SJCRH30 (cell line): ENCODE measurements around the gene ZNF326. TPM values are rescaled to one million over a fixed set of nuclear protein-coding genes. Genes with fewer than 3 reads are reported as not detected.
A peak's percentile ranks its signal among the peaks of the same experiment; 100 is the strongest.

Experiments
- DNase-seq, 2 experiments: peaks; one replicate each; pipeline ENCODE4 v3.0.0-alpha.2; 2015 to 2020
- H3K27ac ChIP-seq: fragments of 250-450 bp; sonication (Bioruptor Pico); 2 replicates; pipeline ENCODE4 v1.5.1; 2020; ENCODE audit warnings: mild to moderate bottlenecking, moderate library complexity
- H3K27me3 ChIP-seq: fragments of 250-450 bp; sonication (Bioruptor Pico); 2 replicates; pipeline ENCODE4 v1.5.1; 2020; ENCODE audit warnings: mild to moderate bottlenecking, moderate library complexity
- H3K36me3 ChIP-seq: fragments of 250-450 bp; sonication (Bioruptor Pico); 2 replicates; pipeline ENCODE4 v1.5.1; 2020; ENCODE audit warnings: mild to moderate bottlenecking, moderate library complexity
- H3K4me1 ChIP-seq: fragments of 250-450 bp; sonication (Bioruptor Pico); 2 replicates; pipeline ENCODE4 v1.5.1; 2020; ENCODE audit warnings: mild to moderate bottlenecking, moderate library complexity
- H3K4me3 ChIP-seq: fragments of 250-450 bp; sonication (Bioruptor Pico); 2 replicates; pipeline ENCODE4 v1.5.1; 2020; ENCODE audit warnings: mild to moderate bottlenecking, moderate library complexity
- H3K9me3 ChIP-seq: fragments of 250-450 bp; sonication (Bioruptor Pico); replicated peaks from 2 replicates; pipeline ENCODE4 v1.5.1; 2020; ENCODE audit warnings: mild to moderate bottlenecking, moderate library complexity
- total RNA-seq: library from RNA; depleted of rRNA; stranded (reverse); fragments of >200 nt; shearing (Covaris generic); gene quantifications from 2 replicates; pipeline ENCODE4 v1.2.3, GENCODE V29; 2014; rRNA removed

Gene ZNF326
- 20.6 and 25.8 TPM in 2 replicates for total RNA-seq

DNA sequence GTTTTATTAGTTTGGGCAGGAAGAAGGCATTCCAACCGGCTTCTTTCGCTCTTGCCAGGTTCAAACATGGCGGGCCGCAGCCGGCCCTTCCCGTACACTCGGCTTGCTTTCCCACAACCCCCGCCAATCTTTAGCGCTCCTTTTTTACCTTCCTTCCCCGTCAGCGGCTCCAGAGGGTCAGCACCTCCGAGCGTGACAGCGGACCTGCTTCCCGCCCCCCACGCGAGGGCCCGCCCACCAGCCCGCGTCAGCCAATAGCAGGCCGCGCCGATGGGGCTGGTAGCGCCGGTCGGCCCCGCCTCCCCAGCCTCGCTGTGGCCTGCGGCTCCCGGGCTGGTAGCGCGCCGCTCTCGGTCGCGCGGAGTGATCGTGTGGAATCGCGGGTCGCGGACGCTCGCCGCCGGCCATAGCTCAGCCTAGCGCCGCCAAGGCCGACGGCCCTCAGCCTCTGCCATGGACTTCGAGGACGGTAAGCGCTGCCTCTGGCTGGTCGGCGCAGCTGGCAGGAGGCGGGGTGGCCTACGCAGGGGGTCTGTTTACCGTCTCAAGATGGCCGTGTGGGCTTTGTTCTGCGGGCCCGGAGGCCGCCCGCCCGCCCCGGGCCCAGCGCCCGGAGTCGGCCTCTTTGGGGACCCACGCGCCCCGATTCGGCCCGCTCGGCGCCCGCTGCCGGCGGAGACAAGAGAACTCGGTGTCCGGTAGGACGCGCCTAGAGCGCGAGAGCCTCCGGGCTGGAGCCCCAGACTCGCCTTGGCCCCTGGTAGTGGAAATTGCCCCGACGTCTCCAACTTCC lies at the start of gene ZNF326:
Gene ZNF326 (plus strand): TSS at position 306 of the 793 bp plus-strand sequence. CDS start 148 bp downstream, at position 454.
- Histone ChIP-seq H3K36me3 (peaks cover 26% of the 10 kb centered on the region), H3K9me3 (no peaks in the 10 kb centered on the region), H3K27ac (peak within 1 kb of the TSS; percentile 89), H3K27me3 (no peaks in the 10 kb centered on the region), H3K4me3 (peak within 1 kb of the TSS; percentile 82), H3K4me1 (no peaks in the 10 kb centered on the region)
- peak; percentile 97 for DNase-seq

GRCh38 chr1:89945852-89946476 lies 48.9 kb upstream of the ZNF326 start:
- no peak for DNase-seq
- Histone ChIP-seq H3K27ac (no peak overlapping the region), H3K27me3 (no peaks in the 10 kb centered on the region), H3K9me3 (no peaks in the 10 kb centered on the region), H3K36me3 (no peaks in the 10 kb centered on the region), H3K4me3 (no peak overlapping the region), H3K4me1 (peaks cover 12% of the 10 kb centered on the region)

DNA sequence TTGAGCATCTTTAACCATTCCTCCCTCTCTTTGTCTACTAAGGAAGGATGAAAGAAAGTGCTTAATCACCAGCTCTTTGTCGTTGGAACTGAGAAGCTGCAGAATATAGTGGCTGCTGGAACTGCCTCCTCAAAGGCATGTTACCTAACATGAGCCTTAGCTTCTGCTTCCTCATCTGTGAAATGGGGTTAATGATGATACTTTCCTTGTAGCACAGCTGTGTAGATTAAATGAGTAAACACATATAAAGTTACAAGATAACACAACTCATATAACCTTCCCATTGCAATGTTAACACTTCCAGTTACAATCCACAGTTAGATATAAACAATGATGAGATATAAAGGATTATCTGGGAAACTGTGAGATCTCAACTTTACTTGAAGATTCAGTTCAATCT lies 48.4 kb upstream of the ZNF326 start:
- no peak for DNase-seq
- H3K36me3 ChIP-seq, result no peaks in the 10 kb centered on the region
- H3K9me3 ChIP-seq, result no peaks in the 10 kb centered on the region
- no peaks in the 10 kb centered on the region for H3K27me3 ChIP-seq
- H3K4me1 ChIP-seq, result peaks cover 12% of the 10 kb centered on the region
- no peak overlapping the region for H3K4me3 ChIP-seq
- no peak overlapping the region for H3K27ac ChIP-seq

DNA sequence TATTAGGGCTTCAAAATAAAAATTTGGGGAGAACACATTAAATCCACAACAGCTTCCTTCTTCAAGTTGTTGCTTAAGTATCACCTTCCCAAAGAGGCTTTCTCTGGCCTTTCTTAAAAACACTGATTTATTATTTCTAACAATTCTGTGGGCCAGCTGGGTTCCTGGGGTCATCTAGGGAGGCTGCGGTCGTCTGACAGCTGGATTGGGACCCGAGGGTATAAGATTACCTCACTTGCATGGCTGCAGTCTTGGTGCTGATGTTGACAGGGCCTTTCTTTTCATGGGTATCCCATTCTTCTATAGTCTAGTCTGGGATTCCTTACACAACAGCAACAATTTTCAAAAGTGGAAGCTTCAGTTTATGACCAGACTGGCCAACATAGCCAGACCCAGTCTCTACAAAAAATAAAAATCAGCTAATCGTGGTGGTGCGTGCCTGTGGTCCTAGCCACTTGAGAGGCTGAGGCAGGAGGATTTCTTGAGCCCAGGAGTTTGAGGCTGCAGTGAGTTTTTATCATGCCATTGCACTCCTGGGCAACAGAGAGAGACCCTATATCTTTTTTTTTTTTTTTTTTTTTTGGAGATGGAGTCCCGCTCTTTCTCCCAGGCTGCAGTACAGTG lies 46.1 kb upstream of the ZNF326 start:
- DNase-seq, result peak; percentile 68 to 80
- Histone ChIP-seq H3K27ac (peak overlapping the region; percentile 26), H3K36me3 (no peaks in the 10 kb centered on the region), H3K9me3 (no peaks in the 10 kb centered on the region), H3K4me3 (no peak overlapping the region), H3K27me3 (no peaks in the 10 kb centered on the region), H3K4me1 (peaks cover 20% of the 10 kb centered on the region)

DNA sequence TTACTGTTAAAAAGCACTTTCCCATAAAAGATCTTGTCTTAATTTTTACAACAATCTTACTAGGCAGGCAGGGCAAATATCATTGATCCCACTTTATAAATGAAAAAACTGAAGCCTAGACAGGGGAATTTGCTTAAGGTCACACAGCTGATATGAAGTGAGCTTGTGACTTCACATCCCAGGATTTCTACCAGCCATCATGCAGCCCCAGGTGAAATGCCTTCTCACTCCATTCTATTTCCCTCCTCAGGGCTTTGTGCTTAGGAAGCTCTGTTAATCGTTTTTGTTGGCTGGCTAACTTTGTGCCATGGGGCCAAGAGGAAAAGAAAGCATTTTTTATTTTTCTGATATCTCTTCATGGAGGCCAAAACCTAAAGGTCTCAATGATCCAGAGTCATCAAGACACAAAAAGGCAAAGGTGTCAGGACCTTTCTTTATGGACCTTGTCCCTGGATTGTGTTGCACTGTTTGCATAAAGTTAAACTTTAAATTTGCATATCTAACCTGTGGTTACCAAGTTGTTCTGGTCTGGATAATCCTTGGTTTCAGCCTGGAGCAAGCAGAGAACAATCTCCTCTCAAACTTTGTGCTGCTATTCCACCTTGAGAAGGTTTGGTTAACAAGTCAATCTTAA lies 44.8 kb upstream of the ZNF326 start:
- DNase-seq, result no peak
- Histone ChIP-seq H3K27ac (no peak overlapping the region), H3K27me3 (no peaks in the 10 kb centered on the region), H3K4me1 (peaks cover 20% of the 10 kb centered on the region), H3K4me3 (no peak overlapping the region), H3K36me3 (no peaks in the 10 kb centered on the region), H3K9me3 (no peaks in the 10 kb centered on the region)

- Histone ChIP-seq H3K9me3 (no peaks in the 10 kb centered on the region), H3K27ac (no peak overlapping the region), H3K27me3 (no peaks in the 10 kb centered on the region), H3K4me1 (peaks cover 20% of the 10 kb centered on the region), H3K36me3 (no peaks in the 10 kb centered on the region), H3K4me3 (no peak overlapping the region)
- no peak for DNase-seq
Observed at GRCh38 chr1:89950703-89951102, 44.2 kb upstream of the ZNF326 start.

GRCh38 chr1:89951766-89952604 lies 42.9 kb upstream of the ZNF326 start:
- Histone ChIP-seq H3K27ac (no peak overlapping the region; the same call in 1 of the 2 replicates), H3K36me3 (no peaks in the 10 kb centered on the region), H3K4me1 (peaks cover 20% of the 10 kb centered on the region), H3K27me3 (no peaks in the 10 kb centered on the region), H3K9me3 (no peaks in the 10 kb centered on the region), H3K4me3 (no peak overlapping the region)
- no peak for DNase-seq

- Histone ChIP-seq H3K9me3 (no peaks in the 10 kb centered on the region), H3K27ac (no peak overlapping the region; the same call in 1 of the 2 replicates), H3K4me3 (no peak overlapping the region), H3K36me3 (no peaks in the 10 kb centered on the region), H3K27me3 (no peaks in the 10 kb centered on the region), H3K4me1 (peaks cover 25% of the 10 kb centered on the region)
- no peak for DNase-seq
Observed at GRCh38 chr1:89952605-89953130, 42.2 kb upstream of the ZNF326 start.

DNA sequence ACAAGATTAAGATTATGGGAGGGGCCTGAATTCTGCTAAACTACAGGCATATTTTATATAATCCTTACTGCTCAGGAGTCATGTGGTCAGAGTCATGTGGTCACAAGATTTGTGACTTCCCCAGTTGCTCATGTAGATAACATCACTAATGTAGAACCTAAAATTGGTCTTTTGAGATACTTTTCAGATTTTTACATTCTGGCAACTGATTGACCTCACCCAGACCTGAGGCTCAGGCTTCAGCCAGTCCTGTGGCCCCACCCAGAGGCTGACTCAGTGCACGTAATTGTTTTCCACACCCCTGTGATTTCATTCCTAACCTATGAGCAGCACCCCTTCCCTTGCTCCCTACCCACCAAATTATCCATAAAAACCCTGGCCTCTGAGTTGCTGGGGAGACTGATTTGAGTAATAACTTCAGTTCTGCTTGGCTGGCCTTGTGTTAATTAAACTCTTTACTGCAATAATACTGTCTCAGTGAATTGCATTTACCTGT lies 41.7 kb upstream of the ZNF326 start:
- no peaks in the 10 kb centered on the region for H3K36me3 ChIP-seq
- H3K4me1 ChIP-seq, result peaks cover 22% of the 10 kb centered on the region
- H3K4me3 ChIP-seq, result no peak overlapping the region
- H3K27ac ChIP-seq, result no peak overlapping the region; the same call in 1 of the 2 replicates
- peak; percentile 64 to 67 for DNase-seq
- H3K9me3 ChIP-seq, result no peaks in the 10 kb centered on the region
- no peaks in the 10 kb centered on the region for H3K27me3 ChIP-seq

DNA sequence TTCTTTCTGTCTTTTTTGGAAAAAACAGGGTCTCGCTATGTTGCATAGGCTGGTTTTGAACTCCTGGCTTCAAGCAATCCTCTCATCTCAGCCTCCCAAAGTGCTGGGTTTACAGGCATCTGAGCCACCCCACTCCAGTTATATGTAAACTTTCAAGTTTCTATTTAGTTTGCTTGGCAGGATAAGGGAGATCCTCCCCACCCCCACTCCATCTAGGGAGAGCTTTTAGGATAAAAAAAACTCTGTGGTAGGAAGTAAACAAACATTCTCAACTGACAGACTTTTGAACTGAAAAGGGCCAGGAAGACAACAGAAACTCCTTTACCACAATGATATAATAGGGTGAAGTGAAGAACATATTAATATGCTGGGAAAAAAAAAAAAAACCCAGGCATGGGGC lies 41.0 kb upstream of the ZNF326 start:
- no peaks in the 10 kb centered on the region for H3K27me3 ChIP-seq
- no peak for DNase-seq
- no peaks in the 10 kb centered on the region for H3K36me3 ChIP-seq
- no peak overlapping the region for H3K27ac ChIP-seq
- H3K4me3 ChIP-seq, result no peak overlapping the region
- H3K9me3 ChIP-seq, result no peaks in the 10 kb centered on the region
- H3K4me1 ChIP-seq, result peaks cover 14% of the 10 kb centered on the region

- DNase-seq, result no peak
- H3K4me1 ChIP-seq, result peaks cover 13% of the 10 kb centered on the region
- H3K4me3 ChIP-seq, result no peak overlapping the region
- H3K27me3 ChIP-seq, result no peaks in the 10 kb centered on the region
- no peaks in the 10 kb centered on the region for H3K36me3 ChIP-seq
- no peak overlapping the region for H3K27ac ChIP-seq
- H3K9me3 ChIP-seq, result no peaks in the 10 kb centered on the region; the same call in 1 of the 2 replicates
Observed at GRCh38 chr1:89954401-89954800, 40.5 kb upstream of the ZNF326 start.

DNA sequence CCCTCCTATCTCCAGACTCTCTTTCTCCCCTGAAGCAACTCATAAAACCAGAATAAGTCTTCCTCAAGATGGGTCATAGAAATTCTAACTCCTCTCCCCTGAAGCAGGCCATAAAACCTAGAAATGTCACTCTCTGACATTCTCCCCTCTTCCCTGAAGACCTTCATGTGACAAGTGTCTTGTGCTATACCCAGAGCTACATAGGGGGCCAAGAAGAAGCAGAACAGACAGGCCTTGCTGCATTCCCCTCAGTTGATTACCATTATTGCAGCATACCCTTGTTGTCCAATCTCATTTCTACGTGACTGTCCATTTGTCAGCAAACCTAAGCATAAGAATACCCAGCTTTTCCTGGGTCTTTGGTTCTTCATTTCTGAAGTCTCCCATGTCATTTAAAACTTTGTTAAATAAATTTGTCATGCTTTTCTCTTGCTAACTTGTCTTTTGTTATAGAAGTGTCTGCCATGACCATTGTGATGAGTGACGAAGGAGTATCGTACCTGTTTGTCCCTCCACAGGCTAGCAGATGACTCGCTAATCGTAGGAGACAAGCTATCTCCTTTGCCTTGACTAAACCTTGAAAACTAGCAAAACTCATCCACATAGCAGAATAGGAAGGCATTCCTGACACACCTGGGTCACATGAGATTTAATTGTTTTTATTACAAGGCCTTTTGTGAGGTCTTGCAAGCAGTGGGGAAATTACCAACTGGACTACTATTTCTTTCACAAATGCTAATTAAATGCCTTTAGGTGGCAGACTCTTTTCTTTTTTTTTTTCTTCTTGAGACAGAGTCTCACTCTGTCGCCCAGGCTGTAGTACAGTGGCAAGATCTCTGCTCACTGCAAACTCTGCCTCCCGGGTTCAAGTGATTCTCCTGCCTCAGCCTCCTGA lies 39.4 kb upstream of the ZNF326 start:
- no peaks in the 10 kb centered on the region; the same call in 1 of the 2 replicates for H3K9me3 ChIP-seq
- H3K36me3 ChIP-seq, result no peaks in the 10 kb centered on the region
- no peaks in the 10 kb centered on the region for H3K27me3 ChIP-seq
- no peak overlapping the region for H3K27ac ChIP-seq
- DNase-seq, result no peak
- no peak overlapping the region for H3K4me3 ChIP-seq
- H3K4me1 ChIP-seq, result peaks cover 13% of the 10 kb centered on the region

GRCh38 chr1:89957107-89957506 lies 37.8 kb upstream of the ZNF326 start:
- H3K36me3 ChIP-seq, result no peaks in the 10 kb centered on the region
- no peak overlapping the region for H3K27ac ChIP-seq
- no peaks in the 10 kb centered on the region for H3K27me3 ChIP-seq
- DNase-seq, result peak in 1 of 2 experiments; percentile 49
- H3K9me3 ChIP-seq, result no peaks in the 10 kb centered on the region; the same call in 1 of the 2 replicates
- peaks cover 9% of the 10 kb centered on the region for H3K4me1 ChIP-seq
- H3K4me3 ChIP-seq, result no peak overlapping the region
